Stimulated activated naive CD8-positive, alpha-beta T cell treated with anti-CD3 and anti-CD28 coated beads, Interleukin-15, Interleukin-2, amounts not matched to agents 100 U/mL and 50 U/mL, for 24 hours (primary cell): ENCODE data around the gene TRIM46.
"Not testable (repeated sequence)": the region's sequence is repeated elsewhere in the genome, so short reads cannot be mapped to it uniquely, and the experiment has no call there.

Experiments
- ATAC-seq: fragments of 150-1000 bp; cut with Tn5 transposase; one replicate; pipeline ENCODE4 v1.10.0; 2021
- DNase-seq: peaks from one replicate; pipeline ENCODE4 v3.0.0; 2021

Gene TRIM46

GRCh38 chr1:155228096-155228427 lies 54.4 kb downstream of the TRIM46 start:
- ATAC-seq: no peak
- DNase-seq: no peak

- DNase-seq: not testable (repeated sequence)
Observed at GRCh38 chr1:155231302-155231701, 57.7 kb downstream of the TRIM46 start.

GRCh38 chr1:155232001-155232978 lies 58.6 kb downstream of the TRIM46 start:
- not testable (repeated sequence) for ATAC-seq, DNase-seq

More at GRCh38 chr1:155231302-155231701, 57.7 kb downstream of the TRIM46 start:
- not testable (repeated sequence) for ATAC-seq

- DNase-seq, ATAC-seq: not testable (repeated sequence)
Observed at GRCh38 chr1:155233502-155233901, 59.9 kb downstream of the TRIM46 start.
